SHP77 treated with DMSO at 0.1 percent for 48 hours (cell line): ENCODE data around the gene CD99.
"Not testable (repeated sequence)": the region's sequence is repeated elsewhere in the genome, so short reads cannot be mapped to it uniquely, and the experiment has no call there.

Experiments used
- DNase-seq: peaks from one replicate; lab custom pipeline; 2025; lab: John Stamatoyannopoulos, UW

Gene CD99

DNA sequence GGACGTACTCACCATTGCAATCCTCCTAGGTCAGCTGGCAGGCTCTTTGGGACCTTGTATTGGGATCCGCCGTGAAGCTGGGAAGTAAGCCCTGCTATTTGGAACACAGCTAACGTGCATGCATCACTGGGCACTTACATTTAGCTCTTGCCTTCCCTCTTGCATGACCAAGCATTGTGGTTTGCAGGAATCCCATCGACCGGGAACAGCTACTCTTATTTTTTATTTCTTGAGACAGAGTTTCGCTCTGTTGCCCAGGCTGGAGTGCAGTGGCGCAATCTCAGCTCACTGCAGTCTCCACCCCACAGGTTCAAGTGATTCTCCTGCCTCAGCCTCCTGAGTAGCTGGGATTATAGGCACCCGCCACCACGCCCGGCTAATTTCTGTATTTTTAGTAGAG, 36.2 kb downstream of the CD99 start:
- not testable (repeated sequence) for DNase-seq

DNA sequence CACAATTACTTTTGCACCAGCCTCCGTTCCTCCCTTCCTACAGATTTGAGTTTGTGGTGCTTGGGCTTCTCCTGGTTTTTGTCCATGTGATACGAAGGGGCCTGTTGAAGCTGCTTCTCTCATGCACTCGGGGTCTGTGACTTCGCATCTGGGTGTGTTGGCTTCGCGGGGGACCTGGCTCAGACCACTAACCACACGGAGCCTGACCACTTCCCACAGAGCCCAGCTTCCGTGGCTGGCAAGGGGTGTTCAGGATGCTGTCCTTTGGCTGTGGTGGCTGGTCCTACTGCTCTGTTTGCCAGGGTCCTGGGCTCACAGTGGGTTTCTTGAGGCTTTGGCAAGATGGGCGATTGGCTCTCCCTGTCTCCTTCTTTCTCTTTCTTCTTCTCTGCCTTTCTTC, 41.0 kb downstream of the CD99 start:
- DNase-seq = no peak

DNA sequence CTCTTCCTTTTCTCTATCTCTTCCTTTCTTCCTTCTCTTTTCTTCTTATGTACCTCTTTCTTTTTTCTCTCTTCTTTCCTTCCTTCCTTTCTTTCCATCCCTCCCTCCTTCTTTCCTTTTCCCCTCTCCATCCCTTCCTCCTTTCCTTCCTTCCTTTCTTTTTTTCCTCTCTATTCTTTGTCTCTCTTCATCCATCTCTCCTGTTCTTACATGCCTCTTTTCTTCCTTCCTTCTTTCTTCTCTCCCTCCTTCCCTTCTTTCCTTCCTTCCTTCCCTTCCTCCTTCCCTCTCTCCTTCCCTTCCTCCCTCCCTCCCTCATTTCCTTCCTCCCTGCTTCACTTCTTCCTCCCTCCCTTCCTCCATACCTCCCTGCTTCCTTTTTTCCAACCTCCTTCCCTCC, 41.6 kb downstream of the CD99 start:
- DNase-seq = no peak

GRCh38 chrX:2733286-2733685, 42.2 kb downstream of the CD99 start:
- no peak for DNase-seq

DNA sequence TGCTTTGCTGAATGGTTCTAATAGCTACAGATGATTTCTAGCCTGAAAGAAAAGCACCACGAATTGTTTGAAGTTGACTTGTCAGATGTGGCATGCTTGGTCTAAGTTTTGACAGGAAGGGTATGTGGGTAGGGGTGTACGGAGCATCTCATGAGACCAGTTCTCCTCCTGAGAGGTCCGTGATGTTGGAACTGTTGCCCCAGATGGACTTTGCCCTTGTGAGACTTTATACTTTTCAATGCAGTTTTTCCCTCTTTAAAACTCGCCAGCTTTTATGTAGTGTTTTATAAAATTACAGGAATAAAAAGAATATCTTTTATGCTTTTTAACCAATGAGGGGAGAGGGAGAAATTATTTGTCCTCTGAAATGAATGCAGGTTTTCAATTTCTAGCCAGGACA, 44.2 kb downstream of the CD99 start:
- DNase-seq = no peak

DNA sequence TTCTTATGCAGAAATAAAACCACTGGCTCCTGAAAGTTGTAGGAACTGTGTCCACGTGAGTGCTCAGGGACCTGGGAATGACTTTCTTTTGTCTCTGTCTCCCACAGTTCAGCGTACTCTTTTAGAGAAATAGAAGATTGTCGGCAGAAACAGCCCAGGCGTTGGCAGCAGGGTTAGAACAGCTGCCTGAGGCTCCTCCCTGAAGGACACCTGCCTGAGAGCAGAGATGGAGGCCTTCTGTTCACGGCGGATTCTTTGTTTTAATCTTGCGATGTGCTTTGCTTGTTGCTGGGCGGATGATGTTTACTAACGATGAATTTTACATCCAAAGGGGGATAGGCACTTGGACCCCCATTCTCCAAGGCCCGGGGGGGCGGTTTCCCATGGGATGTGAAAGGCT, 49.6 kb downstream of the CD99 start:
- DNase-seq = no peak

GRCh38 chrX:2741386-2741785, 50.3 kb downstream of the CD99 start:
- DNase-seq = no peak

GRCh38 chrX:2746250-2746649, 55.2 kb downstream of the CD99 start:
- DNase-seq = not testable (repeated sequence)

DNA sequence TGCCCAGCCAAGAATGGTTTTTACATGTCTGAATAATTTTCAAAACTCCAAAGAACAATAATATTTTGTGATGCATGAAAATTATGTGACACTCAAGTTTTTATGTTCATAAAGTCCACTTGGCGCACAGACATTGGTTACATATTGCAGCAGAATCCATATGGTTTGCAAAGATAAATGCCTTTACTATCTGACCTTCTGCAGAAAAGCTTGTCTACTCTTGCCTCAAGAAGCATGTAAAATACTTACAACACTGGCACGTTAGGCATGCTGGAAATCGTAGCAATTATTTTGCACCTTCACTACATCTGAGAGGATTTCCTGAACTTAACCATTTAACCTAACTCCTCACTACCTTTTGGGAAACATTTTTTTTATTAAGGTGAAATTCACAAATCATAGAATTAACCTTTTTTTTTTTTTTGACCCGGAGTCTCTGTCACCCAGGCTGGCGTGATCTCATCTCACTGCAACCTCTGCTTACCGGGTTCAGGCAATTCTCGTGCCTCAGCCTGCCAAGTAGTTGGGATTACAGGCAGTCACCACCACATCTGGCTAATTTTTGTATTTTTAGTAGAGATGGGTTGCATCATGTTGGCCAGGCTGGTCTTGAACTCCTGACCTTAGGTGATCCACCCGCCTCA, 57.2 kb downstream of the CD99 start:
- DNase-seq = no peak

DNA sequence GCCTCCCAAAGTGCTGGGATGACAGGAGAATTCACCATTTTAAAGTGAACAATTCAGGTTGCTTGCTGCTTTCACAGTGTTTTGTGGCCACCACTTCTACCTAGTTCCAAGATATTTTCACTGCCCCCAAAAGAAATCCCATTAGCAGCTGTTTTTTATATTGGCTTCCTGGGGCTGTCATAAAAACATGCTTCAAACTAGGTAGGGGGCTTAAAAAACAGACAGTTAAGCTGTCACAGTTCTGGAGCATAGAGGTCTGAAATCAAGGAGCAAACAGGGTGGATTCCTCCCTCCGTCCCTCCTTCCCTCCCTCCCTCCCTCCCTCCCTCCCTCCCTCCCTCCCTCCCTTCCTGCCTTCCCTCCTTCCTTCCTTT, 57.7 kb downstream of the CD99 start:
- no peak for DNase-seq

DNA sequence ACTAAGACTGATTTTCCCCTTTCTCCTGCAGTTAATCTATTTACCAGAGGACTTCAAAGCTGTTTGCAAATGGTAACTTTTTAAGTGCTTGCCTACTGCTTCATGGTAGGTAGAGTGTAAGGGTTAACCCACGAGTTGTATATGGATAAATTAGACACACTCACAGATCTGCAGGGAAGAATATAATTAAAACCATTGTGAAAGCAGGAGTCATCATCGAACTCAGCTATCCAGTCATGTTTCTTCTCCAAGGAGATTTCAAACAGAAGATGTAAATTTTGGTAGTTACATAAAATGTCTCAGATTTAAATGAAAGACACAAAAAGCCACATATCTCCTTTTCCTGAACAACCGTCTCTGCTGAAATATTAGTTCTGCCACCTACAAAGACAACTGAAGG, 60.2 kb downstream of the CD99 start:
- DNase-seq = no peak

GRCh38 chrX:2751874-2752300, 60.8 kb downstream of the CD99 start, which contains the start of gene XG:
Gene XG, plus strand, starts transcription at chrX:2752040. Its CDS starts 235 bp downstream, at chrX:2752275.
- DNase-seq = not testable (repeated sequence)

GRCh38 chrX:2752441-2752840, 61.3 kb downstream of the CD99 start:
- DNase-seq = not testable (repeated sequence)

- not testable (repeated sequence) for DNase-seq
These were observed 64.1 kb downstream of the CD99 start for GRCh38 chrX:2755163-2755715.

DNA sequence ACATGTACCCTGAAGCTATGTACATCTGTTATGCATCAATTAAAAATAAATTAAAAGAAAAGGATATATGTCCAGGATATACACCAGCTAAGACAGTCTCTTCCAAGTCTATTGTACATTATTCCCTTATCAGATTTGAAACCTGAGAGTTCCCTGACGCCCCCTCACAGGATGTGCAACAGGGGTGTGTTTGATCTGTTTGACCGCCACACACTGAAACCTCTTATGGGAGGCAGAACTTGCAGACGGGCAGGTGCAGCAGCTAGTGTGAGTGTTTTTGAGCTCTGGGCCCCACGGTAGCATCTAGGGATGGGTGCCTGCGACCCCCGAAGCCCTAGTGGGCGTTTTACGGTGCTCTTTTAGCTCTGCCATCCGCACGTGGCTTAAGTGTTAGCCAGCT, 65.5 kb downstream of the CD99 start:
- no peak for DNase-seq

DNA sequence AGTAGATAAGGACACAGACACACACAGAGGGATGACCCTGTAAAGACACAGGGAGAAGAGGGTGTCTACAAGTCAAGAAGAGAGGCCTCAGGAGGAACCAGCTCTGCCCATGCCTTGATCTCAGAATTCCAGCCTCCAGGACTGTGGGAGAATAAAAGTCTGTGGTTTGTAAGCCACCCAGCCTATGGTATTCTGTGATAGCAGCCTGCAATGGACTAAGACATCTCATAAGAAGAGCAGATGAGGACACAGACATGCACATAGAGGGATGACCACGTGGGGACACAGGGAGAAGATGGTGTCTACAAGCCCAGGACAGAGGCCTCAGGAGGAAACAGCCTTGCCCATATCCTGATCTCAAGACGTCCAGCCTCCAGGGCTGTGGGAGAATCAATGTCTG, 70.2 kb downstream of the CD99 start:
- DNase-seq = no peak

- not testable (repeated sequence) for DNase-seq
These were observed 71.6 kb downstream of the CD99 start for GRCh38 chrX:2762671-2763070.

GRCh38 chrX:2764766-2765548, 73.9 kb downstream of the CD99 start:
- DNase-seq = not testable (repeated sequence)

DNA sequence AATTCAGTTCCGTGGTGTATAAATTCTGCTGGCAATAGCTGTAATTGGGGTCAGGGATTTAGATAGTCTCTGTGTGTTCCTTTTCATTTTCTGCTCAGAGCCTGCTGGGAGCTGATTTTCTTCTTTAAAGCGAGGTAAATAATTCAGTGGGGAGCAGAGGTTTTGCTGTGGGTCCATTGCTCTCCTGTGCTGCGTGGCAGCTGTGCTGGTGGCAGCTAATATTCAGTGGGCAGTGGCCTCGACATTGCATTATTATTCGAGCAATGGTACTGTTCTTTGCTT, 74.4 kb downstream of the CD99 start:
- no peak for DNase-seq

GRCh38 chrX:2766906-2767305, 75.8 kb downstream of the CD99 start:
- no peak for DNase-seq

- no peak for DNase-seq
These were observed 76.7 kb downstream of the CD99 start for GRCh38 chrX:2767631-2768455.

- DNase-seq = no peak
These were observed 78.5 kb downstream of the CD99 start for GRCh38 chrX:2769615-2770014.
